DMS114 treated with DMSO at 0.1 percent for 48 hours (cell line): ENCODE measurements around the gene CASP4.
"Not testable (repeated sequence)": the region's sequence is repeated elsewhere in the genome, so short reads cannot be mapped to it uniquely, and the experiment has no call there.

Source experiments
- DNase-seq: peaks from one replicate; lab custom pipeline; 2025; ENCODE audit not compliant: unreplicated experiment; lab: John Stamatoyannopoulos, UW

Gene CASP4

GRCh38 chr11:104968355-104968855, at the start of gene CASP4:
CASP4 (minus strand) TSS chr11:104968574; CDS start chr11:104968525, 49 bp downstream.
- no peak for DNase-seq

- no peak for DNase-seq
Observed at GRCh38 chr11:105007463-105007862, 39.1 kb upstream of the CASP4 start.

- DNase-seq = no peak
Observed at GRCh38 chr11:105005451-105005845, 37.1 kb upstream of the CASP4 start.

- no peak for DNase-seq
Observed at GRCh38 chr11:105004021-105004420, 35.6 kb upstream of the CASP4 start.

DNA sequence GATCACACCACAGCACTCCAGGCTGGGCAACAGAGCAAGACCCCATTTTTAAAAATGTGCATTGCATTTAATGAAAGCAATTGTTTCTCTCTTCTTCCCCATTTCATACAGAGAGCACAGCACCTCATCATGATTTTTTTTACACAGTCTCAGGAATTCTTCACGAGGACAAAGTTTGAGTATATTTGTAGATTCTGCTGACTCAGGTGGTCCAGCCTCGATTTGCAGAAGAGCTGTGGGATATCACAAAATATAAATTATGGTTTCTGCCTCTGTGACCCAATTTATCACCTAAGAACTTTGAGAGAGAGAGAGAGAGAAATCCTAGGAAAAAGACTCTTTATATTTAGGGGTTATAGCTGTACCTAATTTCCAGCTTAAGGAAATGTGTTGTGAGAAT, 34.8 kb upstream of the CASP4 start:
- no peak for DNase-seq

GRCh38 chr11:105000797-105001196, 32.4 kb upstream of the CASP4 start:
- DNase-seq = no peak

DNA sequence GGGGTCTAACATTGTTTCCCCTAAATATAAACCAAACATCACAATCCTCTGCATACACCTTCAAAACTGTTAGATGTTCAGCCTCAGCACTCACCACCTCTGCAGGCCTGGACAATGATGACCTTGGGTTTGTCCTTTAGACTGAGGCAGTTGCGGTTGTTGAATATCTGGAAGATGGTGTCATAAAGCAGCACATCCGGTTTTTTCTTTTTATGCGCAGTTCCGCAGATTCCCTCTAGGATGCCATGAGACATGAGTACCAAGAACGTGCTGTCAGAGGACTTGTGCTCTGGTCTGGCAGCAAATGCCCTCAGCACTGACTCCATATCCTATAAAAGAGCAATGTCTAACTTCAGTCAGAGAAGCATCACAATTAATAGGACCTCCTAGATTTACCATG, 31.8 kb upstream of the CASP4 start:
- no peak for DNase-seq

DNA sequence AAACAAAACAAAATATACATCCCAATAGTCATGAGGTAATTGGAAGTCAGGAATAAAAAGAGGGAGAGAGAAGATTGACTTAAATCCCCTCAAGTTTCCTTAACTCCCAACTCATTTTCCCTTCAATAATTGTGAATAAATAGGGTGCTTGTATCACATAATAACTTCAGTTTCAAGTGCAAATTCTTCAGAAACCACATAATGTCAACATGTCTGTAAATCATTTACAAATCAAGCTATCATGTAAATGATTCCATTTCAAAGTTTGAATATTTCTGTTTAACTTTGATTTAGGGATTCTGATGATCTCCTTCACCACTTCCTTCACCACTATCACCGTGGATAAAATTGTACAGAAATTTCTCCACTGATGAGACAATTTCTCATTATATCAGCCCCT, 31.3 kb upstream of the CASP4 start:
- no peak for DNase-seq

- DNase-seq = no peak
Observed at GRCh38 chr11:104997288-104997687, 28.9 kb upstream of the CASP4 start.

GRCh38 chr11:104995001-104995408, 26.6 kb upstream of the CASP4 start:
- no peak for DNase-seq

- no peak for DNase-seq
Observed at GRCh38 chr11:104992781-104993180, 24.4 kb upstream of the CASP4 start.

GRCh38 chr11:104991994-104992393, 23.6 kb upstream of the CASP4 start:
- DNase-seq = no peak

DNA sequence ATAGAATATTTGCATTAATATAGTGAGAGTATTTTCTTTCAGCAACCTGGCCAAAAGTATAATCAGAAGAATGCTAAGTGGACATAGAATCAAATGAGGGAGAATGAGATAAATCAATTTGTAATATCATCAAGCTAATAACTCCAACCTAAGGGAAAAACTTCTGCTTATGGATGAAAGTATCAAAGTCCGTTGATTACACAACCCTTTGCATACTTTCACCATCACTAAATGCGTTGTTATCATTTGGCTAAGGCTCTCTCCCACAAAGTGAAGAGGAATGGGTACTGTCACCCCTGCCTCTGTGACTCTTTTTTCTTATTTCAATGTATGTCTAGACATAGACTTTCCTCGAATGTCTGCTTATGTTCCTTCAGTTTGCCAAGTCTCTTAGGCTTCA, 16.4 kb upstream of the CASP4 start:
- DNase-seq = no peak

DNA sequence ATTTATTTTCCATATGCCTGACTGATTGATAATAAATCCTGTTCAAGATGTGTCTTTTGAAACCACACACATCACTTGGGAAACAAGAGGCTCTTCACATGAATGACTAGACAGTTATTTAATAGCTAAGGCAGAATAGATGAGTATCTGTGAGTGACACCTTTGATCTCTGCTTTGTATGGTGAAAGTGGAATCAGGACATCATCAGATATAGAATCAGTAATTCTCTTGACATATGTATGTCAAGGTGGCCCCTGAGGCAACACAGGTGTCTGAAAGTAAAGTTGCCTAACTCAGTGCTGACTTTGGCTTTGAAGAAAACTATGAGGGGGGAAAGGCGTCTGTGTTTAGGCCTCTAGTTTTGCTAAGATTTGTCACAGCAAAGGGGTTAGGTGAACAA, 11.5 kb upstream of the CASP4 start:
- no peak for DNase-seq

DNA sequence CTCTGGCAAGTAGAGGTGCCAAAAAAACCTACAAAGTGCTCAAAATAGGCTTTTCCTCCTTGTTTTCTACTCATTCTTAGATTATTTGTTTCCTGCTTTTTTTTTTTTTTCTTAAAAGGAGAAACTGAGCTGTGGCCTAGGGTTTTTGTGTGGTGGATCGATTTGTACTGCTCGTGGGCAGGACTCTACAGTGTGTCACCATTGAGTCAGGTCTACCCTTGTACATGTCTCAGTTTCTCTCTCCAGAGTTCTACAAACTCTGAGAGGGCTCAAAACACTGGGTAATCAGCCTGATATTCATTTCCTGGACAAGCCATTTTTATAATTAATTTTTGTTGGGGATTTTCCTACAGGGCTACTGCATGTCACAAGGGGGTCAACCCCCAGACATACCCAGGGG, 5.2 kb upstream of the CASP4 start:
- DNase-seq = no peak

DNA sequence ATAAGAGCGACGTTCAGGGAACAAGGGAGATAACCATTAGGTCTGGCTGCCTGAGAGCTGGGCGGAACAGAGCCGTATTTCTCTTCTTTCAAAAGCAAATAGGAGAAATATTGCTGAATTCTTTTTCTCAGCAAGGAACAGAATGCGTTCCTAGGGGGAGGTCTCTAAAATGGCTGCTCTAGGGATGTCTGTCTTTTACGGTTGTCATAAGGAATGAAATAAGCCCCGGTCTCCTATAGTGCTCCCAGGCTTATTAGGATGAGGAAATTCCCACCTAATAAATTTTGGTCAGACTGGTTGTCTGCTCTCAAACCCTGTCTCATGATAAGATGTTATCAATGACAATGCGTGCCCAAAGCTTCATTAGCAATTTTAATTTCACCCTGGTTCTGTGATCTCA, 4.5 kb upstream of the CASP4 start:
- DNase-seq = not testable (repeated sequence)

GRCh38 chr11:104970756-104971155, 2.4 kb upstream of the CASP4 start:
- no peak for DNase-seq

GRCh38 chr11:104968856-104969776, 742 bp upstream of the CASP4 start:
- DNase-seq = no peak

DNA sequence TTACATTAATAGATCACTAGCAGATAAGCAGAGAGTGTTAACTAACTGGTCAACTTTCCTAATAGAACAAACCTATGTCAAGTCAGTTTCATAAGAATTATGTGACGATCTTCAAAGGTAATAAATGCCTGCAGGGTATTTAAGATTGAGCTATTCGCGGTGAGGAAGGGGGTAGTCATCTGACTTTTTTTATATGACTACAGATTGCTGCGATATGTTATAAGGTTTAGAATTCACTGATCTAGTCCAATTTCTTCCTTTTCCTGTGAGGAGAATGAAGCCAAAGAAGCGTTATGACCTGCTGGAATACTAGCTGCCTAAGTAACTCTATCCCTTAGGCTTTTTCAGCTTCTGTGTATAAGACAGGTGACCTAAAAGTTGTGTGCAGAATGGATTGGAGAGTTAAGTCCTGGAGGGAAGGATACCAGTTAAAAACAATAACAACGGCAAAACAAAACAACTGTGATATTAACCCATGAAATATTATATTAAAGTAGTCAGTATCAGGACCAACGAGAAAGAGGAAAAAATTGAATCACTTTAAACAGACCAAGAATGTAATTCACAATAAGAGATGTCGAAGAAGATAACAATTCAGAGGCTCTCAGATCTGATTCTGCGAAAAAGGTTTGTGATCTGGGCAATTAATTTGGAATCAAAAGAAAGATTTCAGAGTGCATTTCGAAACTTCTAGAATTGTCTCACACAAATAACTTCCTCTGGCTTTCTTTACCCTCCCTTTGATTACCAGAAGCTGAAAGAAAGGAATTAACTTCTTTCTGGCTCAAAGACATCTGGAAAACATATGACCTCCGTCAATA, 630 bp downstream of the CASP4 start:
- DNase-seq = no peak

DNA sequence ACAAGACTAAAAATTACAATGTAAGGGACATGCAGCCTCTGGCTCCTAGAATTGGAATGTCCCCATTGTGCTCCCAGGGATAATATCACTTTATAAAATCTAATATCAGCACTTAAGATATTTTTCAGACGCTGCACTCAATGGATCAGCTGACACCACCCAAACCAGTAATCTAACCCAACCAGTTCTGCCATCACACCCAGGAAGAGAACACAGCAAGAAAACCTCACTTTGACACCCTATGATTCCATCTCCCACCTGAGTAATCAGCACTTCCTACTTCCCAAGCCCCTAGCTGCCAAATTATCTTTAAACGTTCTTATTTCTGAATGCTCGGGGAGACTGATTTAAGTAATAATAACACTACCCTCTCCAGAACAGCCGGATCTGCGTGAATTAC, 2.6 kb downstream of the CASP4 start:
- DNase-seq = no peak

DNA sequence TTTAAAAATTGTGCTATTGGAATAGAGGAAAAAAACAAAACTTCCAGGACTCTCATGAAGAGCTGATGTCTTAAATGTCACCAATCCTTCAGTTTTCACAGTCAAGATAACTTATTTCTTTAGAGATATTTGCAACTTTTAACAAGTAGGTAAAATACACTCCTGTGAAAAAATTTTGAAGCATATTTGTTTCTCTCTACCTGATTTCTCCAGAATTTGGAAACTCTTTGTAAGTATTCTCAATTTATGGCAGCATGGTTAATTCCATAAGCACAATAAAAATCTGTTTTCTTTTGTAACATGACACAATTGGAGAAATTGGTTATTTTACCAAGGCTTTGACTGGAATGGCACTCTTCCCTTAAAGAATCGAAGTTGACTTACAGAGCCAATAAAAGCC, 4.1 kb downstream of the CASP4 start:
- DNase-seq = no peak

GRCh38 chr11:104962852-104963251, 5.5 kb downstream of the CASP4 start:
- no peak for DNase-seq
